SK-N-MC (cell line): ENCODE data around the gene ATG10.
"Not testable (repeated sequence)": the region's sequence is repeated elsewhere in the genome, so short reads cannot be mapped to it uniquely, and the experiment has no call there.

Experiments
- DNase-seq: peaks from one replicate; pipeline ENCODE4 v3.0.0-alpha.2; 2011; ENCODE audit warnings: low read depth, low spot score
- H3K27ac ChIP-seq: fragments of 200-600 bp; sonication (generic); 2 replicates; pipeline ENCODE4 v1.5.1; 2016; ENCODE audit warnings: mixed run types
- H3K36me3 ChIP-seq: fragments of 200-600 bp; sonication (generic); 2 replicates; pipeline ENCODE4 v1.6.1; 2017; ENCODE audit warnings: antibody characterized with exemption, low read length, mixed read lengths; ENCODE audit not compliant: insufficient read depth
- H3K4me3 ChIP-seq: fragments of 200-600 bp; sonication (generic); 2 replicates; pipeline ENCODE4 v1.5.1; 2016
- H3K9ac ChIP-seq: fragments of 200-600 bp; sonication (generic); 2 replicates; pipeline ENCODE4 v1.8.0; 2017; ENCODE audit warnings: mixed run types, mixed read lengths; ENCODE audit not compliant: insufficient read length
- H3K9me3 ChIP-seq: fragments of 200-600 bp; sonication (generic); 2 replicates; pipeline ENCODE4 v1.6.1; 2017; ENCODE audit warnings: low read depth, mild to moderate bottlenecking, antibody characterized with exemption, low read length, moderate library complexity, mixed read lengths
- EZH2 ChIP-seq: fragments of 200-600 bp; sonication (generic); IDR thresholded peaks from one replicate; pipeline ENCODE4 v1.6.1; 2017; ENCODE audit warnings: antibody characterized with exemption
- FOXP2 ChIP-seq: optimal IDR thresholded peaks from 2 replicates; pipeline ENCODE3; 2011; ENCODE audit warnings: mild to moderate bottlenecking, moderate library complexity; ENCODE audit not compliant: insufficient read depth; ENCODE audit errors: extremely low read length, control extremely low read depth
- POLR2AphosphoS5 ChIP-seq: IDR thresholded peaks from 2 replicates; pipeline ENCODE4 v1.6.1; 2012; ENCODE audit warnings: mild to moderate bottlenecking, low read depth, low read length, borderline replicate concordance

The ATG10 gene

GRCh38 chr5:82246960-82247574 is 275.2 kb downstream of the ATG10 start:
- TF ChIP-seq POLR2AphosphoS5 (no peak), FOXP2 (no peak), EZH2 (no peak)

GRCh38 chr5:82252744-82253143 is 280.9 kb downstream of the ATG10 start:
- DNase-seq, result no peak
- Histone ChIP-seq H3K36me3 (no peaks in the 10 kb centered on the region), H3K9ac (no peak overlapping the region)

More at GRCh38 chr5:82246960-82247574, 275.2 kb downstream of the ATG10 start:
- no peak for DNase-seq
- Histone ChIP-seq H3K9ac (no peak overlapping the region), H3K4me3 (no peak overlapping the region), H3K9me3 (peaks cover 2% of the 10 kb centered on the region; the same call in 1 of the 2 replicates), H3K27ac (no peak overlapping the region), H3K36me3 (no peaks in the 10 kb centered on the region)

GRCh38 chr5:82255844-82256243 is 284.0 kb downstream of the ATG10 start:
- H3K9me3 ChIP-seq, result no peaks in the 10 kb centered on the region
- H3K36me3 ChIP-seq, result no peaks in the 10 kb centered on the region
- no peak overlapping the region for H3K9ac ChIP-seq
- DNase-seq, result no peak
- no peak overlapping the region for H3K27ac ChIP-seq
- H3K4me3 ChIP-seq, result no peak overlapping the region
- no peak for TF ChIP-seq FOXP2
- no peak for TF ChIP-seq EZH2
- TF ChIP-seq POLR2AphosphoS5, result no peak

More at GRCh38 chr5:82252744-82253143, 280.9 kb downstream of the ATG10 start:
- H3K9me3 ChIP-seq, result no peaks in the 10 kb centered on the region
- TF ChIP-seq EZH2 (no peak), FOXP2 (no peak), POLR2AphosphoS5 (no peak)
- H3K4me3 ChIP-seq, result no peak overlapping the region
- no peak overlapping the region for H3K27ac ChIP-seq

- no peak for DNase-seq
- TF ChIP-seq POLR2AphosphoS5, result no peak
- no peak for TF ChIP-seq EZH2
- TF ChIP-seq FOXP2, result no peak
- Histone ChIP-seq H3K9me3 (no peaks in the 10 kb centered on the region), H3K9ac (no peak overlapping the region), H3K4me3 (no peak overlapping the region), H3K27ac (no peak overlapping the region), H3K36me3 (no peaks in the 10 kb centered on the region)
Observed at GRCh38 chr5:82257247-82257646, 285.4 kb downstream of the ATG10 start.

- TF ChIP-seq FOXP2 (no peak), EZH2 (no peak), POLR2AphosphoS5 (no peak)
- H3K9ac ChIP-seq, result no peak overlapping the region
- no peak for DNase-seq
Observed at GRCh38 chr5:82257729-82258128, 285.9 kb downstream of the ATG10 start.

GRCh38 chr5:82259172-82259800 is 287.5 kb downstream of the ATG10 start:
- no peak overlapping the region for H3K9ac ChIP-seq
- no peak overlapping the region for H3K27ac ChIP-seq
- peak; percentile 16 for DNase-seq
- TF ChIP-seq EZH2, result no peak
- no peak for TF ChIP-seq POLR2AphosphoS5
- TF ChIP-seq FOXP2, result no peak
- no peaks in the 10 kb centered on the region for H3K36me3 ChIP-seq
- no peak overlapping the region for H3K4me3 ChIP-seq
- no peaks in the 10 kb centered on the region for H3K9me3 ChIP-seq

More at GRCh38 chr5:82257729-82258128, 285.9 kb downstream of the ATG10 start:
- no peaks in the 10 kb centered on the region for H3K9me3 ChIP-seq
- H3K27ac ChIP-seq, result no peak overlapping the region
- H3K4me3 ChIP-seq, result no peak overlapping the region
- H3K36me3 ChIP-seq, result no peaks in the 10 kb centered on the region

GRCh38 chr5:82265047-82265446 is 293.2 kb downstream of the ATG10 start:
- Histone ChIP-seq H3K4me3 (no peak overlapping the region), H3K27ac (no peak overlapping the region; the same call in 1 of the 2 replicates), H3K36me3 (peaks cover 5% of the 10 kb centered on the region), H3K9me3 (no peaks in the 10 kb centered on the region), H3K9ac (no peak overlapping the region)
- DNase-seq, result no peak
- TF ChIP-seq FOXP2, result no peak

- H3K27ac ChIP-seq, H3K4me3 ChIP-seq, H3K36me3 ChIP-seq, H3K9ac ChIP-seq, DNase-seq, H3K9me3 ChIP-seq: not testable (repeated sequence)
Observed at GRCh38 chr5:82267297-82267933, 295.6 kb downstream of the ATG10 start.

- not testable (repeated sequence) for DNase-seq, H3K9ac ChIP-seq
- peaks cover 14% of the 10 kb centered on the region for H3K36me3 ChIP-seq
Observed at GRCh38 chr5:82269363-82269762, 297.5 kb downstream of the ATG10 start.

More at GRCh38 chr5:82269363-82269762, 297.5 kb downstream of the ATG10 start:
- not testable (repeated sequence) for H3K4me3 ChIP-seq, H3K9me3 ChIP-seq, H3K27ac ChIP-seq
